ENCODE results near the gene LGALS7B. TPM values are rescaled to one million over a fixed set of nuclear protein-coding genes. Genes with fewer than 3 reads are reported as not detected.

The LGALS7B gene
- total and polyA plus RNA-seq, 2 experiments from 2014 or later: not detected

DNA sequence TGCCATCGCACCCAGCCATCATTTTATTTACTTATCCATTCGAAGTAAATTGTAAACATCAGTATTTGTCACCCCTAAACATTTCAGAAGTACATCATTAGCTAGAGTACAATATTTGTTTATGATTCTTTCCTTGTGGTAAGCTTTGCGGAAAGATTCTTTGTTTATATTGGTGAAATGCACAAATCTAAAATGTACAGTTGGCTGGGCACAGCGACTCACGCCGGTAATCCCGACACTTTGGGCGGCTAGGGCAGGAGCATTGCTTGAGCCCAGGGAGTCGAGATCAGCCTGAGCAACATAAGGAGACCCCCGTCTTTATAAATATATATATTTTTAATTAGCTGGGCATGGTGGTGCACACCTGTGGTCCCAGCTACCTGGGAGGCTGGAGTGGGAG, 10.1 kb downstream of the LGALS7B start:
- H3K36me3 ChIP-seq: no peaks in the 10 kb centered on the region
- no peak overlapping the region for H3K27ac ChIP-seq
- H3K4me3 ChIP-seq: no peak overlapping the region
- DNase-seq (ENCODE audit: low read depth in 1 of 2, low spot score in 1 of 2): no peak
- H3K27me3 ChIP-seq: no peaks in the 10 kb centered on the region
- H3K4me1 ChIP-seq (ENCODE audit: low read depth): no peaks in the 10 kb centered on the region
- no peaks in the 10 kb centered on the region for H3K9me3 ChIP-seq (ENCODE audit: low read depth)
- TF ChIP-seq, protein P1, sequence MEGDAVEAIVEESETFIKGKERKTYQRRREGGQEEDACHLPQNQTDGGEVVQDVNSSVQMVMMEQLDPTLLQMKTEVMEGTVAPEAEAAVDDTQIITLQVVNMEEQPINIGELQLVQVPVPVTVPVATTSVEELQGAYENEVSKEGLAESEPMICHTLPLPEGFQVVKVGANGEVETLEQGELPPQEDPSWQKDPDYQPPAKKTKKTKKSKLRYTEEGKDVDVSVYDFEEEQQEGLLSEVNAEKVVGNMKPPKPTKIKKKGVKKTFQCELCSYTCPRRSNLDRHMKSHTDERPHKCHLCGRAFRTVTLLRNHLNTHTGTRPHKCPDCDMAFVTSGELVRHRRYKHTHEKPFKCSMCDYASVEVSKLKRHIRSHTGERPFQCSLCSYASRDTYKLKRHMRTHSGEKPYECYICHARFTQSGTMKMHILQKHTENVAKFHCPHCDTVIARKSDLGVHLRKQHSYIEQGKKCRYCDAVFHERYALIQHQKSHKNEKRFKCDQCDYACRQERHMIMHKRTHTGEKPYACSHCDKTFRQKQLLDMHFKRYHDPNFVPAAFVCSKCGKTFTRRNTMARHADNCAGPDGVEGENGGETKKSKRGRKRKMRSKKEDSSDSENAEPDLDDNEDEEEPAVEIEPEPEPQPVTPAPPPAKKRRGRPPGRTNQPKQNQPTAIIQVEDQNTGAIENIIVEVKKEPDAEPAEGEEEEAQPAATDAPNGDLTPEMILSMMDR (IDR thresholded peaks at IDR 0.05; ENCODE audit: low read depth, low read length): no peak

- no peaks in the 10 kb centered on the region for H3K4me1 ChIP-seq (ENCODE audit: low read depth)
- TF ChIP-seq, protein P1 (IDR thresholded peaks at IDR 0.05; ENCODE audit: low read depth, low read length): no peak
- no peaks in the 10 kb centered on the region for H3K27me3 ChIP-seq
- no peak overlapping the region for H3K27ac ChIP-seq
- DNase-seq (ENCODE audit: low read depth in 1 of 2, low spot score in 1 of 2): no peak
- H3K4me3 ChIP-seq: no peak overlapping the region
- H3K36me3 ChIP-seq: no peaks in the 10 kb centered on the region
- H3K9me3 ChIP-seq (ENCODE audit: low read depth): no peaks in the 10 kb centered on the region
These were observed 11.8 kb downstream of the LGALS7B start for GRCh38 chr19:38800577-38801347.

DNA sequence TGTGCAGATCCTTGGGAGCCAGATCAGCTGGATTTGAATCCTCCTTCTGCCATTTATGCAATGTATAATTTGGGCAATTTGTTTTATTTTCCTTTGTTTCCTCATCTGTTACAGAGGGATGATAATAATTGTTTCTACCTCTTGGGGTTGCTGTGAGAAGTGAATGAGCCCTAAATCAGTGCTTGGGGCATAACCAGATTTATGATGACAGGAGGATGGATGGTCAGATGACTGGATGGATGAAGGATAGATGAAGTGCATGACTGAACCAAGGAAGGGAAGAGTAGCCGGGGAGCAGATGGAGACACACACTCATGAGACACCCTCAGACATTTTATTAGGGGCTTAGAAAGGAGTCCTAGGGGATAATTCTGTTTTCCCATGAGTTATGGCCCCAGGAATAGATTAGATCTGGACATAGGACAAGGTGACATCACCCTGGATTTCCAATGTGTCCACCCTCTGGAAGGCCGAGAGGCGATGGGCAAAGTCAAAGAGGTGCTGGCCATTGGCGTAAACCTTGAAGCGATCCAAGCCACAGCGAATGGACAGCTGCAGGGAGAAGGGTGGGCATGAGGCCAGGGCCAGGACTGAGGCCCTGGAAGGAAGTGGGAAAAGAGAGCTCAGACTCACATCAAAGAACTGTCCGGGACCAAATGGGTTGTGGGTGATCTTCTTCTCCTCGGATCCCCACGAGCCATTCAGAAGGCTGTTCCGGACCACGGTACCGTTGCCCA, 12.5 kb downstream of the LGALS7B start:
- TF ChIP-seq, protein P1 (IDR thresholded peaks at IDR 0.05; ENCODE audit: low read depth, low read length): no peak
- H3K27ac ChIP-seq: no peak overlapping the region
- H3K4me1 ChIP-seq (ENCODE audit: low read depth): no peaks in the 10 kb centered on the region
- H3K9me3 ChIP-seq (ENCODE audit: low read depth): no peaks in the 10 kb centered on the region
- no peaks in the 10 kb centered on the region for H3K27me3 ChIP-seq
- H3K36me3 ChIP-seq: no peaks in the 10 kb centered on the region
- no peak overlapping the region for H3K4me3 ChIP-seq
- no peak for DNase-seq (ENCODE audit: low read depth in 1 of 2, low spot score in 1 of 2)

- Histone ChIP-seq H3K4me3 (no peak overlapping the region), H3K36me3 (no peaks in the 10 kb centered on the region), H3K27me3 (no peaks in the 10 kb centered on the region), H3K27ac (no peak overlapping the region), H3K9me3 (ENCODE audit: low read depth) (no peaks in the 10 kb centered on the region), H3K4me1 (ENCODE audit: low read depth) (peaks cover 4% of the 10 kb centered on the region)
- DNase-seq (ENCODE audit: low read depth in 1 of 2, low spot score in 1 of 2): no peak
- TF ChIP-seq, protein P1 (IDR thresholded peaks at IDR 0.05; ENCODE audit: low read depth, low read length): no peak
These were observed 14.5 kb downstream of the LGALS7B start for GRCh38 chr19:38803543-38803942.

GRCh38 chr19:38805180-38805579, 16.2 kb downstream of the LGALS7B start:
- H3K4me3 ChIP-seq: no peak overlapping the region
- H3K4me1 ChIP-seq (ENCODE audit: low read depth): peaks cover 4% of the 10 kb centered on the region
- H3K36me3 ChIP-seq: no peaks in the 10 kb centered on the region
- no peak for DNase-seq (ENCODE audit: low read depth in 1 of 2, low spot score in 1 of 2)
- no peaks in the 10 kb centered on the region for H3K9me3 ChIP-seq (ENCODE audit: low read depth)
- H3K27me3 ChIP-seq: no peaks in the 10 kb centered on the region
- TF ChIP-seq, protein P1 (IDR thresholded peaks at IDR 0.05; ENCODE audit: low read depth, low read length): no peak
- H3K27ac ChIP-seq: no peak overlapping the region

Data from cardiac muscle cell (in vitro differentiated cells and primary cell).